AG04449 (cell line): ENCODE data around the gene PRKG1.

Experiments used
- CTCF ChIA-PET: fragments of 350-600 bp; formaldehyde crosslinking; extraction: SDS; loops from one replicate; lab custom pipeline; 2021; ENCODE audit warnings: antibody characterized with exemption; lab: Yijun Ruan, JAX
- POLR2A ChIA-PET: fragments of 400-600, 350-600 bp; formaldehyde crosslinking; extraction: SDS; loops from one replicate; lab custom pipeline; 2020; ENCODE audit warnings: antibody characterized with exemption, inconsistent platforms; lab: Yijun Ruan, JAX
- DNase-seq: peaks from one replicate; pipeline ENCODE4 v3.0.0-alpha.2; 2010; ENCODE audit warnings: low read depth, low spot score
- H3K4me3 ChIP-seq: 2 replicates; pipeline ENCODE4 v1.5.1; 2011; ENCODE audit warnings: low read depth, mild to moderate bottlenecking, control low read depth, low read length
- TF ChIP-seq, protein P1 (sequence below): IDR thresholded peaks from one replicate; pipeline ENCODE4 v1.5.1; 2011; ENCODE audit warnings: mild to moderate bottlenecking, moderate library complexity, low read length, control low read depth, inconsistent platforms; ENCODE audit not compliant: insufficient read depth; ENCODE audit errors: missing control alignments

Gene PRKG1

GRCh38 chr10:51364674-51365073 lies 290.4 kb downstream of the PRKG1 start:
- DNase-seq, result no peak
- H3K4me3 ChIP-seq, result no peak overlapping the region
- ChIA-PET CTCF (interaction anchor here (0.8 to 2.0 kb wide), 3 partner anchors 12 to 83 kb away, joined by 3 to 4 read pairs (median 3); no protein-coding TSS in a partner anchor), POLR2A (no interaction called here)
- TF ChIP-seq, protein P1, sequence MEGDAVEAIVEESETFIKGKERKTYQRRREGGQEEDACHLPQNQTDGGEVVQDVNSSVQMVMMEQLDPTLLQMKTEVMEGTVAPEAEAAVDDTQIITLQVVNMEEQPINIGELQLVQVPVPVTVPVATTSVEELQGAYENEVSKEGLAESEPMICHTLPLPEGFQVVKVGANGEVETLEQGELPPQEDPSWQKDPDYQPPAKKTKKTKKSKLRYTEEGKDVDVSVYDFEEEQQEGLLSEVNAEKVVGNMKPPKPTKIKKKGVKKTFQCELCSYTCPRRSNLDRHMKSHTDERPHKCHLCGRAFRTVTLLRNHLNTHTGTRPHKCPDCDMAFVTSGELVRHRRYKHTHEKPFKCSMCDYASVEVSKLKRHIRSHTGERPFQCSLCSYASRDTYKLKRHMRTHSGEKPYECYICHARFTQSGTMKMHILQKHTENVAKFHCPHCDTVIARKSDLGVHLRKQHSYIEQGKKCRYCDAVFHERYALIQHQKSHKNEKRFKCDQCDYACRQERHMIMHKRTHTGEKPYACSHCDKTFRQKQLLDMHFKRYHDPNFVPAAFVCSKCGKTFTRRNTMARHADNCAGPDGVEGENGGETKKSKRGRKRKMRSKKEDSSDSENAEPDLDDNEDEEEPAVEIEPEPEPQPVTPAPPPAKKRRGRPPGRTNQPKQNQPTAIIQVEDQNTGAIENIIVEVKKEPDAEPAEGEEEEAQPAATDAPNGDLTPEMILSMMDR, result no peak

- DNase-seq, result no peak
- CTCF ChIA-PET, result interaction anchor here (0.9 kb wide), 1 partner anchor 8 kb away, joined by 3 read pairs; no protein-coding TSS in a partner anchor
- TF ChIP-seq, protein P1, result no peak
- POLR2A ChIA-PET, result no interaction called here
- H3K4me3 ChIP-seq, result no peak overlapping the region
Observed at GRCh38 chr10:51366044-51366443, 291.8 kb downstream of the PRKG1 start.

- TF ChIP-seq, protein P1, result no peak
- ChIA-PET CTCF (no interaction called here), POLR2A (no interaction called here)
- DNase-seq, result no peak
- H3K4me3 ChIP-seq, result no peak overlapping the region
Observed at GRCh38 chr10:51367127-51367526, 292.8 kb downstream of the PRKG1 start.

GRCh38 chr10:51367694-51368093 lies 293.4 kb downstream of the PRKG1 start:
- DNase-seq, result no peak
- no peak overlapping the region for H3K4me3 ChIP-seq
- TF ChIP-seq, protein P1, result no peak
- POLR2A ChIA-PET, result no interaction called here
- CTCF ChIA-PET, result no interaction called here

- CTCF ChIA-PET, result no interaction called here
- DNase-seq, result no peak
- no peak overlapping the region for H3K4me3 ChIP-seq
- TF ChIP-seq, protein P1, result no peak
- POLR2A ChIA-PET, result no interaction called here
Observed at GRCh38 chr10:51368943-51369342, 294.7 kb downstream of the PRKG1 start.

GRCh38 chr10:51369903-51370302 lies 295.6 kb downstream of the PRKG1 start:
- ChIA-PET POLR2A (no interaction called here), CTCF (interaction anchor here (1.8 kb wide), 1 partner anchor 20 kb away, joined by 7 read pairs; no protein-coding TSS in a partner anchor)
- TF ChIP-seq, protein P1, result no peak
- no peak overlapping the region for H3K4me3 ChIP-seq
- DNase-seq, result no peak
